ENCODE data around the gene XPNPEP2. TPM values are rescaled to one million over a fixed set of nuclear protein-coding genes. Genes with fewer than 3 reads are reported as not detected.

The XPNPEP2 gene
- total and polyA plus RNA-seq, 8 donors = 0.07 to 1.0 (median 0.20) TPM

- TF ChIP-seq, protein P1, sequence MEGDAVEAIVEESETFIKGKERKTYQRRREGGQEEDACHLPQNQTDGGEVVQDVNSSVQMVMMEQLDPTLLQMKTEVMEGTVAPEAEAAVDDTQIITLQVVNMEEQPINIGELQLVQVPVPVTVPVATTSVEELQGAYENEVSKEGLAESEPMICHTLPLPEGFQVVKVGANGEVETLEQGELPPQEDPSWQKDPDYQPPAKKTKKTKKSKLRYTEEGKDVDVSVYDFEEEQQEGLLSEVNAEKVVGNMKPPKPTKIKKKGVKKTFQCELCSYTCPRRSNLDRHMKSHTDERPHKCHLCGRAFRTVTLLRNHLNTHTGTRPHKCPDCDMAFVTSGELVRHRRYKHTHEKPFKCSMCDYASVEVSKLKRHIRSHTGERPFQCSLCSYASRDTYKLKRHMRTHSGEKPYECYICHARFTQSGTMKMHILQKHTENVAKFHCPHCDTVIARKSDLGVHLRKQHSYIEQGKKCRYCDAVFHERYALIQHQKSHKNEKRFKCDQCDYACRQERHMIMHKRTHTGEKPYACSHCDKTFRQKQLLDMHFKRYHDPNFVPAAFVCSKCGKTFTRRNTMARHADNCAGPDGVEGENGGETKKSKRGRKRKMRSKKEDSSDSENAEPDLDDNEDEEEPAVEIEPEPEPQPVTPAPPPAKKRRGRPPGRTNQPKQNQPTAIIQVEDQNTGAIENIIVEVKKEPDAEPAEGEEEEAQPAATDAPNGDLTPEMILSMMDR (IDR thresholded peaks at IDR 0.05) = no peak
- WGBS, 2 donors = 58 to 65% methylated on average over 9 of the region's 9 CpGs
Measured at GRCh38 chrX:129769467-129770154, 30.8 kb downstream of the XPNPEP2 start.

DNA sequence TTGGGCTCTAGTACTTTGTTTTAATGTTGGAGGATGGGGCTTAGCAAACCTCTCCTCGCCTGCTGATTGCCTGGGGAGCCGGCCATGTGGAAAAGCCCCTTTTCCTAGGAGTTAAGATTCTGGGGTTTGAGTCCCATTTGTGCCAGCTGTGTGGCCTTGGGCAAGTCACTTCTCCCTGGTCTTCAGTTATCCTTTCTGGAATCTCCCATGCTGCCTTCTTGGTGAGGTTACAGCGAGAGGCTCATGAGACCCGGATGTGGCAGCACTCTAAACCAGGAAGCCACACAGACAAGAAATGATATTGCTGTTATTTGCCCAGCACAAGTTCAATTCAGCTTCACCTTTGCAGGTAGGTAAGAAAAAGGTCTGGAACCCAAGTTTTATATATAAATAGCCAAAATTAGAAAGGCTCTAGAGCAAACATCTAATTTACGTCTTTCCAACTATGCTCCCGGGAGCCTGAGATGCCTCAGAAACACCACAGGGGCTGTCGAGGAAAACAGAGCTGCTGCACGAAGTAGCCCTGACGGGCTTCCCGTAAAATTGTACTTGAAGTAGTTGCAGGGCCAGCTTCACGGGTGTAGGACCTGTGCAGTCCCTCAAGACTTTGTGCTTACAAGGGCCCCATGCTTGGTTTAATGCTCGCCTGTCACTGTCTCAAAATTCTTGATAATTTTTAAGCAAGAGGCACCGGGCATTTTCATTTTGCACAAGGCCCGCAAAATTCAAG lies 32.7 kb downstream of the XPNPEP2 start:
- no peak overlapping the region for H3K4me3 ChIP-seq
- WGBS, 2 donors = 76 to 79% methylated on average over 14 of the region's 14 CpGs
- ATAC-seq (no peak), DNase-seq (no peak), FAIRE-seq (no peak)
- intact Hi-C loops (cut with DNase I) = no loop called here
- no peaks in the 10 kb centered on the region for H3K9me3 ChIP-seq
- TF ChIP-seq, protein P1 (IDR thresholded peaks at IDR 0.05) = no peak
- no peaks in the 10 kb centered on the region for H3K36me3 ChIP-seq
- no peak overlapping the region for H3K27ac ChIP-seq
- H3K27me3 ChIP-seq = peaks cover 0 to 4% (median 0%) of the 10 kb centered on the region in 4 donors
- H3K4me1 ChIP-seq = no peaks in the 10 kb centered on the region

More at GRCh38 chrX:129769467-129770154, 30.8 kb downstream of the XPNPEP2 start:
- DNase-seq (no peak), ATAC-seq (peak in 2 of 4 donors; percentile 10 to 19), FAIRE-seq (no peak)
- Histone ChIP-seq H3K27me3 (peaks cover 0 to 4% (median 0%) of the 10 kb centered on the region in 4 donors), H3K4me3 (no peak overlapping the region), H3K9me3 (no peaks in the 10 kb centered on the region), H3K4me1 (no peaks in the 10 kb centered on the region), H3K27ac (no peak overlapping the region), H3K36me3 (no peaks in the 10 kb centered on the region)
- intact Hi-C loops (cut with DNase I) = no loop called here

DNA sequence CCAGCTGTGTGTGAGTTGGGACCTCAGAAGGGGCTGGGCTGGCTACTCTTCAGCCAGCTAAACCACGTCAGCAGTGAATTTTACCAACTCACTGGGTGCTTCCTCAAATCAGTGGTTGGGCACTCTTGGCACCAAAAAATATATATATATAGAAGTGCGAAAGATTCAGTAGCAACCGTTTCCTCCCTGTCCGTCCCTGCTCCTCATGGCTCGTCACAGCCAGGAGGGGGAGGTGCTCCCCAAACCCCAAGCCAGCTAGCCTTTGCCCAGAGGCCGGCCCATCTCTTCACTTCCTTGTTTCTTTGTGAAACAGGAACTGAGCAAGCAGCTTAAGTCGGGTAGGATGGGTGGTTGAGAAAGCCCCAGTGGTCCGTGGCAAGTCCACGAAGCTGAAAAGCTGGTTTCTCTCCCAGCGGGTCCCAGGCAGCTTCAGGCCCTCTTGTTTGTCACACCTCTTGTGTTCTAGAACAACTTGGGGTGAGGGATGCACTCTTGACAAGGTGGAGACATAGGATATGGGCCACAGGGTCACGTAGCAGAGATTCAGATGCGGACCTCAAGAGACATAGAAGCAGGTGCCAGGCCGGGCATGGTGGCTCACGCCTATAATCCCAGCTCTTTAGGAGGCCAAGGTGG lies 34.1 kb downstream of the XPNPEP2 start:
- peak in 1 of 6 donors; percentile 63 for DNase-seq
- TF ChIP-seq, protein P1 (IDR thresholded peaks at IDR 0.05) = no peak
- no peak for FAIRE-seq
- WGBS, 2 donors = 77 to 80% methylated on average over 14 of the region's 14 CpGs
- Histone ChIP-seq H3K27me3 (peaks cover 0 to 4% (median 0%) of the 10 kb centered on the region in 4 donors), H3K9me3 (no peaks in the 10 kb centered on the region), H3K36me3 (no peaks in the 10 kb centered on the region), H3K4me3 (no peak overlapping the region), H3K4me1 (no peaks in the 10 kb centered on the region), H3K27ac (peak overlapping the region in 2 of 4 donors; percentile 17 to 53)
- intact Hi-C loops (cut with DNase I) = no loop called here
- ATAC-seq = peak in 3 of 4 donors; percentile 26 to 76 (median 59)

GRCh38 chrX:129773649-129774458 lies 35.1 kb downstream of the XPNPEP2 start:
- Histone ChIP-seq H3K36me3 (no peaks in the 10 kb centered on the region), H3K27ac (no peak overlapping the region), H3K4me3 (no peak overlapping the region), H3K27me3 (peaks cover 0 to 3% (median 1%) of the 10 kb centered on the region in 4 donors), H3K9me3 (no peaks in the 10 kb centered on the region), H3K4me1 (no peaks in the 10 kb centered on the region)
- intact Hi-C loops (cut with DNase I) = no loop called here
- TF ChIP-seq, protein P1 (IDR thresholded peaks at IDR 0.05) = no peak
- ATAC-seq (no peak), FAIRE-seq (no peak), DNase-seq (peak in 1 of 6 donors; percentile 2)
- 71 to 81% methylated on average over 4 of the region's 4 CpGs for WGBS, 2 donors

Measured in pancreas (tissue), 10 donors.